Measurements from ENCODE around the gene FCN2.

FCN2 gene

GRCh38 chr9:134929193-134930158, 48.9 kb downstream of the FCN2 start:
- H2AFZ ChIP-seq (ENCODE audit: low read length), result no peak overlapping the region
- H3K9ac ChIP-seq (ENCODE audit: low read depth, low read length, poor library complexity), result no peak overlapping the region
- peak overlapping the region; percentile 27 for H3K23ac ChIP-seq (ENCODE audit: low read depth, low read length, poor library complexity)
- H3K4me1 ChIP-seq (ENCODE audit: control insufficient read depth in 2 of 2, insufficient read depth in 1 of 2, low read depth in 1 of 2, low read length in 2 of 2), result peaks cover 0 to 7% of the 10 kb centered on the region in 2 donors
- peak overlapping the region; percentile 82 for H2BK12ac ChIP-seq (ENCODE audit: low read length)
- H2BK15ac ChIP-seq (ENCODE audit: low read length), result peak overlapping the region; percentile 75
- peak overlapping the region; percentile 93 for H2BK5ac ChIP-seq (ENCODE audit: low read length)
- H3K27me3 ChIP-seq (ENCODE audit: control insufficient read depth in 3 of 3, insufficient read depth in 3 of 3, low read depth in 1 of 3, low read length in 3 of 3), result peaks cover 0 to 4% (median 3%) of the 10 kb centered on the region in 3 experiments
- peak overlapping the region; percentile 23 for H2BK120ac ChIP-seq (ENCODE audit: low read depth, low read length)
- no peak overlapping the region for H3K4me3 ChIP-seq (ENCODE audit: low read length in 2 of 2)
- WGBS, 2 donors (ENCODE audit: extremely low coverage in 2 of 2, insufficient read length in 2 of 2, insufficient replicate concordance in 1 of 2), result no CpG with 5 or more reads among the region's 13 CpGs
- no peak overlapping the region for H3K4me2 ChIP-seq (ENCODE audit: insufficient read depth, low read length, poor library complexity, severe bottlenecking)
- H4K91ac ChIP-seq (ENCODE audit: low read depth, low read length, poor library complexity), result no peak overlapping the region
- H2AK5ac ChIP-seq (ENCODE audit: low read depth, low read length), result peak overlapping the region; percentile 77
- H3K9me3 ChIP-seq (replicated peaks in 1 of 2; ENCODE audit: control insufficient read depth in 2 of 2, insufficient read depth in 1 of 2, low read depth in 1 of 2, low read length in 2 of 2), result no peaks in the 10 kb centered on the region
- peak overlapping the region; percentile 85 for H3K18ac ChIP-seq (ENCODE audit: low read length)
- H4K8ac ChIP-seq (ENCODE audit: low read depth, low read length), result peak overlapping the region; percentile 73
- peak overlapping the region; percentile 14 for H3K4ac ChIP-seq (ENCODE audit: low read length)
- no peaks in the 10 kb centered on the region for H3K36me3 ChIP-seq (replicated peaks in 1 of 2; ENCODE audit: control insufficient read depth in 2 of 2, insufficient read depth in 2 of 2, low read length in 2 of 2)
- DNase-seq (ENCODE audit: low spot score), result no peak
- H3K14ac ChIP-seq (ENCODE audit: low read length), result peak overlapping the region; percentile 33
- H3K27ac ChIP-seq (replicated peaks; ENCODE audit: low read length), result no peak overlapping the region
- H3K79me1 ChIP-seq (ENCODE audit: low read depth, low read length), result no peaks in the 10 kb centered on the region

GRCh38 chr9:134930398-134930797, 49.8 kb downstream of the FCN2 start:
- Histone ChIP-seq H3K4me1 (ENCODE audit: control insufficient read depth in 2 of 2, insufficient read depth in 1 of 2, low read depth in 1 of 2, low read length in 2 of 2) (peaks cover 0 to 11% of the 10 kb centered on the region in 2 donors), H3K4me3 (ENCODE audit: low read length in 2 of 2) (no peak overlapping the region), H3K14ac (ENCODE audit: low read length) (no peak overlapping the region), H2BK5ac (ENCODE audit: low read length) (no peak overlapping the region), H3K4ac (ENCODE audit: low read length) (no peak overlapping the region), H3K23ac (ENCODE audit: low read depth, low read length, poor library complexity) (no peak overlapping the region), H4K91ac (ENCODE audit: low read depth, low read length, poor library complexity) (no peak overlapping the region), H3K79me1 (ENCODE audit: low read depth, low read length) (no peaks in the 10 kb centered on the region), H2BK12ac (ENCODE audit: low read length) (no peak overlapping the region), H2AFZ (ENCODE audit: low read length) (no peak overlapping the region), H3K9ac (ENCODE audit: low read depth, low read length, poor library complexity) (no peak overlapping the region), H3K27ac (replicated peaks; ENCODE audit: low read length) (no peak overlapping the region), H2BK120ac (ENCODE audit: low read depth, low read length) (no peak overlapping the region), H2AK5ac (ENCODE audit: low read depth, low read length) (no peak overlapping the region), H3K4me2 (ENCODE audit: insufficient read depth, low read length, poor library complexity, severe bottlenecking) (no peak overlapping the region), H3K18ac (ENCODE audit: low read length) (no peak overlapping the region), H3K36me3 (replicated peaks in 1 of 2; ENCODE audit: control insufficient read depth in 2 of 2, insufficient read depth in 2 of 2, low read length in 2 of 2) (no peaks in the 10 kb centered on the region), H3K9me3 (replicated peaks in 1 of 2; ENCODE audit: control insufficient read depth in 2 of 2, insufficient read depth in 1 of 2, low read depth in 1 of 2, low read length in 2 of 2) (no peaks in the 10 kb centered on the region), H2BK15ac (ENCODE audit: low read length) (no peak overlapping the region), H3K27me3 (ENCODE audit: control insufficient read depth in 3 of 3, insufficient read depth in 3 of 3, low read depth in 1 of 3, low read length in 3 of 3) (peaks cover 0 to 13% (median 3%) of the 10 kb centered on the region in 3 experiments), H4K8ac (ENCODE audit: low read depth, low read length) (no peak overlapping the region)
- DNase-seq (ENCODE audit: low spot score), result no peak
- no CpG with 5 or more reads among the region's 13 CpGs for WGBS, 2 donors (ENCODE audit: extremely low coverage in 2 of 2, insufficient read length in 2 of 2, insufficient replicate concordance in 1 of 2)

- Histone ChIP-seq H4K8ac (ENCODE audit: low read depth, low read length) (no peak overlapping the region), H3K18ac (ENCODE audit: low read length) (no peak overlapping the region), H3K14ac (ENCODE audit: low read length) (peak overlapping the region; percentile 57), H3K9ac (ENCODE audit: low read depth, low read length, poor library complexity) (no peak overlapping the region), H3K23ac (ENCODE audit: low read depth, low read length, poor library complexity) (no peak overlapping the region), H3K27me3 (ENCODE audit: control insufficient read depth in 3 of 3, insufficient read depth in 3 of 3, low read depth in 1 of 3, low read length in 3 of 3) (peaks cover 0 to 30% (median 3%) of the 10 kb centered on the region in 3 experiments), H2BK12ac (ENCODE audit: low read length) (no peak overlapping the region), H3K4me3 (ENCODE audit: low read length in 2 of 2) (no peak overlapping the region), H4K91ac (ENCODE audit: low read depth, low read length, poor library complexity) (no peak overlapping the region), H3K4ac (ENCODE audit: low read length) (no peak overlapping the region), H3K4me2 (ENCODE audit: insufficient read depth, low read length, poor library complexity, severe bottlenecking) (no peak overlapping the region), H3K4me1 (ENCODE audit: control insufficient read depth in 2 of 2, insufficient read depth in 1 of 2, low read depth in 1 of 2, low read length in 2 of 2) (peaks cover 0 to 22% of the 10 kb centered on the region in 2 donors), H3K9me3 (replicated peaks in 1 of 2; ENCODE audit: control insufficient read depth in 2 of 2, insufficient read depth in 1 of 2, low read depth in 1 of 2, low read length in 2 of 2) (no peaks in the 10 kb centered on the region), H2AK5ac (ENCODE audit: low read depth, low read length) (no peak overlapping the region), H2AFZ (ENCODE audit: low read length) (no peak overlapping the region), H3K79me1 (ENCODE audit: low read depth, low read length) (no peaks in the 10 kb centered on the region), H3K36me3 (replicated peaks in 1 of 2; ENCODE audit: control insufficient read depth in 2 of 2, insufficient read depth in 2 of 2, low read length in 2 of 2) (no peaks in the 10 kb centered on the region), H2BK5ac (ENCODE audit: low read length) (no peak overlapping the region), H2BK120ac (ENCODE audit: low read depth, low read length) (no peak overlapping the region), H2BK15ac (ENCODE audit: low read length) (peak overlapping the region; percentile 74), H3K27ac (replicated peaks; ENCODE audit: low read length) (no peak overlapping the region)
- DNase-seq (ENCODE audit: low spot score), result no peak
- no CpG with 5 or more reads among the region's 12 CpGs for WGBS, 2 donors (ENCODE audit: extremely low coverage in 2 of 2, insufficient read length in 2 of 2, insufficient replicate concordance in 1 of 2)
Observed at GRCh38 chr9:134932171-134932570, 51.6 kb downstream of the FCN2 start.

DNA sequence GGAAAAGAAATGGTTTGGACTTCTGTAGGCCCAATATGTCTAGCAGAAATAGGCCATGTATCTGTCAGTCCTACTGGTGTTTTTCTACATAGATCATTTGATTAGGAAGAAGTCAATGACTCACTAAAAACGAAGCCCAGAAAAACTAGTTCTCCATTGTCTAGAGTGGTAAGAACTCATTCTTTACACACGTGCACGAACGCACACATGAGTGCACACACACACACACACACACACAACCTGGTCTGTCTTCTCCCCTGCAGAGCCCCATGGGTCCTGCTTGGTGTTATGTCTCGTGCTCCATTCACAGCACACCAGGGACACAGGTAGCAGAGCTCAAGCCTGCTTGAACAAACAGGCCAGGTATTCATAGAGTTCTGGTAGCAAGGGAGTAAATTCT, 52.0 kb downstream of the FCN2 start:
- no peak overlapping the region for H3K4ac ChIP-seq (ENCODE audit: low read length)
- H3K14ac ChIP-seq (ENCODE audit: low read length), result no peak overlapping the region
- H2AFZ ChIP-seq (ENCODE audit: low read length), result no peak overlapping the region
- H3K27me3 ChIP-seq (ENCODE audit: control insufficient read depth in 3 of 3, insufficient read depth in 3 of 3, low read depth in 1 of 3, low read length in 3 of 3), result peaks cover 0 to 35% (median 3%) of the 10 kb centered on the region in 3 experiments
- H3K23ac ChIP-seq (ENCODE audit: low read depth, low read length, poor library complexity), result no peak overlapping the region
- H3K36me3 ChIP-seq (replicated peaks in 1 of 2; ENCODE audit: control insufficient read depth in 2 of 2, insufficient read depth in 2 of 2, low read length in 2 of 2), result no peaks in the 10 kb centered on the region
- no peak overlapping the region for H4K8ac ChIP-seq (ENCODE audit: low read depth, low read length)
- DNase-seq (ENCODE audit: low spot score), result no peak
- H3K4me1 ChIP-seq (ENCODE audit: control insufficient read depth in 2 of 2, insufficient read depth in 1 of 2, low read depth in 1 of 2, low read length in 2 of 2), result peaks cover 0 to 22% of the 10 kb centered on the region in 2 donors
- no peak overlapping the region for H3K9ac ChIP-seq (ENCODE audit: low read depth, low read length, poor library complexity)
- H2BK15ac ChIP-seq (ENCODE audit: low read length), result peak overlapping the region; percentile 86
- H3K79me1 ChIP-seq (ENCODE audit: low read depth, low read length), result no peaks in the 10 kb centered on the region
- WGBS, 2 donors (ENCODE audit: extremely low coverage in 2 of 2, insufficient read length in 2 of 2, insufficient replicate concordance in 1 of 2), result no CpG with 5 or more reads among the region's 5 CpGs
- no peak overlapping the region for H4K91ac ChIP-seq (ENCODE audit: low read depth, low read length, poor library complexity)
- H3K4me3 ChIP-seq (ENCODE audit: low read length in 2 of 2), result no peak overlapping the region
- no peaks in the 10 kb centered on the region for H3K9me3 ChIP-seq (replicated peaks in 1 of 2; ENCODE audit: control insufficient read depth in 2 of 2, insufficient read depth in 1 of 2, low read depth in 1 of 2, low read length in 2 of 2)
- H3K4me2 ChIP-seq (ENCODE audit: insufficient read depth, low read length, poor library complexity, severe bottlenecking), result no peak overlapping the region
- H2BK5ac ChIP-seq (ENCODE audit: low read length), result peak overlapping the region; percentile 19
- no peak overlapping the region for H3K27ac ChIP-seq (replicated peaks; ENCODE audit: low read length)
- no peak overlapping the region for H3K18ac ChIP-seq (ENCODE audit: low read length)
- H2AK5ac ChIP-seq (ENCODE audit: low read depth, low read length), result no peak overlapping the region
- no peak overlapping the region for H2BK12ac ChIP-seq (ENCODE audit: low read length)
- H2BK120ac ChIP-seq (ENCODE audit: low read depth, low read length), result no peak overlapping the region
